ENCODE results near the gene PTPRM. TPM values are rescaled to one million over a fixed set of nuclear protein-coding genes. Genes with fewer than 3 reads are reported as not detected.

Gene PTPRM
- total RNA-seq, 1 experiment from 2014 or later: 45.6 TPM

DNA sequence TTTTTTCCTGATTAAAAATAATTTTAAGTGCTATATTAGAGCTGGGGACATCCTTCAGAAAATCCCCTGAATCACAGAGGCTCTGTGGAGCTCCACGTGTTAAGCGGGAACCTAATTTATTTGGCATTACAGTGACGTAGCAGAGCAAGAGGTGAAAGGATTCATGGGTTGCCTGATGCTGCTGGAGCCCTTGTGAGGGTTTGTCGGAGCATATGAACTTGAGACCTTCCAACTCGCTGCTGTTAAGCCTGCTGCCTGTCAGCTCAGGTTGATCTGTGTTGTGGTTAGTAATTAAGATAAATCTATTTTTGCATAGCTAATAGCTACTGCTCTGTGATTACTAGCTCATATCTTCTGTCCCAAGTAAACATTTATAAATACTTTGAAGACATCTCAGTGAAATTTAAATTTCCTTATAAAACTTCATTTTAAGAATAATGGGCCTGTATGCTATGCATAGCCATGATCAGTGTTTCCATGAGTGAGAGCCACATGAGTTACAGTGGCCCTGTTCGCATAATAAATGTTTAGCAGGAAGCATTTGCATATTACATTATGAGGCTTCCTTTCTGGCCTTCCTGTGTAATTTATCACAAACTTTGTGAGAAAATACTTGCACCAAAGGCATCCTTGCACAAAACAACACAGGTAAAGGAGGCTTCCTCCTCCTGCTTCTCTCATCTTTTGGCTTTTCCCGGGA, 438.9 kb downstream of the PTPRM start:
- no peak overlapping the region for H3K27ac ChIP-seq (ENCODE audit: low read length)
- H3K79me2 ChIP-seq (ENCODE audit: low read length): no peaks in the 10 kb centered on the region
- H2AFZ ChIP-seq (ENCODE audit: low read length): no peak overlapping the region
- TF ChIP-seq, protein P1, sequence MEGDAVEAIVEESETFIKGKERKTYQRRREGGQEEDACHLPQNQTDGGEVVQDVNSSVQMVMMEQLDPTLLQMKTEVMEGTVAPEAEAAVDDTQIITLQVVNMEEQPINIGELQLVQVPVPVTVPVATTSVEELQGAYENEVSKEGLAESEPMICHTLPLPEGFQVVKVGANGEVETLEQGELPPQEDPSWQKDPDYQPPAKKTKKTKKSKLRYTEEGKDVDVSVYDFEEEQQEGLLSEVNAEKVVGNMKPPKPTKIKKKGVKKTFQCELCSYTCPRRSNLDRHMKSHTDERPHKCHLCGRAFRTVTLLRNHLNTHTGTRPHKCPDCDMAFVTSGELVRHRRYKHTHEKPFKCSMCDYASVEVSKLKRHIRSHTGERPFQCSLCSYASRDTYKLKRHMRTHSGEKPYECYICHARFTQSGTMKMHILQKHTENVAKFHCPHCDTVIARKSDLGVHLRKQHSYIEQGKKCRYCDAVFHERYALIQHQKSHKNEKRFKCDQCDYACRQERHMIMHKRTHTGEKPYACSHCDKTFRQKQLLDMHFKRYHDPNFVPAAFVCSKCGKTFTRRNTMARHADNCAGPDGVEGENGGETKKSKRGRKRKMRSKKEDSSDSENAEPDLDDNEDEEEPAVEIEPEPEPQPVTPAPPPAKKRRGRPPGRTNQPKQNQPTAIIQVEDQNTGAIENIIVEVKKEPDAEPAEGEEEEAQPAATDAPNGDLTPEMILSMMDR (conservative IDR thresholded peaks at IDR 0.05; ENCODE audit: low read depth, low read length): no peak
- TF ChIP-seq EZH2phosphoT487 (IDR thresholded peaks at IDR 0.05; ENCODE audit: borderline replicate concordance, low read length): no peak
- no peak for TF ChIP-seq EZH2 (IDR thresholded peaks at IDR 0.05; ENCODE audit: low read length, unreplicated experiment)
- no peak for ATAC-seq
- DNase-seq: no peak
- no peaks in the 10 kb centered on the region for H3K27me3 ChIP-seq (ENCODE audit: low read length)
- H3K4me3 ChIP-seq (ENCODE audit: low read length): no peak overlapping the region
- POLR2A ChIA-PET (ENCODE audit: unreplicated experiment): no interaction called here
- no peaks in the 10 kb centered on the region for H3F3A ChIP-seq (ENCODE audit: low read length, unreplicated experiment)
- no peaks in the 10 kb centered on the region for H3K36me3 ChIP-seq (ENCODE audit: low read depth, low read length)
- BruUV-seq (replicated peaks): no TSS peak
- H3K9me3 ChIP-seq (ENCODE audit: low read length): no peaks in the 10 kb centered on the region
- CTCF ChIA-PET: no interaction called here
- H3K9ac ChIP-seq (ENCODE audit: low read length): no peak overlapping the region
- no peaks in the 10 kb centered on the region for H3K9me2 ChIP-seq (replicated peaks; ENCODE audit: low read length)
- intact Hi-C loops (cut with micrococcal nuclease): no loop called here
- no peaks in the 10 kb centered on the region for H3K4me1 ChIP-seq (ENCODE audit: insufficient read depth, low read length)
- no peak overlapping the region for H3K4me2 ChIP-seq (ENCODE audit: low read length)
- no peaks in the 10 kb centered on the region for H4K20me1 ChIP-seq (ENCODE audit: low read length)

DNA sequence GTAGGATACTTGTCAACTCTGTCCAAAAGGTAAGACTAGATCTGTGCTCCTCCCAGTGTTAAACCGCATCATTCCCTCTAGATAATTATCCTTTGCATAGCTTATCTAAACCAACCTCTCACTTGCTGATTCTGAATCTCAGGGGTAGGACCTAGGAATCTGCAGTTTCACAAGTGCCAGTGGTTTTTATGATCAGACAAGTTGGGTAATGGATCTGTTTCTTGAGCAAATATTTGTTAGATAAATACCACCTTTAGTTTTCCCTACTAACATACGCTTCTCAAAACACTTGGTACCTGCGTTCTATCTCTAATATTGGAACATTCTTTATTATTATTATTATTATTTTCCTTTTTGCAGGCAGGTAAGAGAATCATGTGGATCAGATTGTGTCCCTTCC, 439.9 kb downstream of the PTPRM start:
- no peak for ATAC-seq
- CTCF ChIA-PET: no interaction called here
- Histone ChIP-seq H2AFZ (ENCODE audit: low read length) (no peak overlapping the region), H3K4me3 (ENCODE audit: low read length) (no peak overlapping the region), H3F3A (ENCODE audit: low read length, unreplicated experiment) (no peaks in the 10 kb centered on the region), H3K4me1 (ENCODE audit: insufficient read depth, low read length) (0 out of 2 replicates have a peak, but pooled peaks cover 3% of the 10 kb centered on the region), H4K20me1 (ENCODE audit: low read length) (no peaks in the 10 kb centered on the region), H3K27ac (ENCODE audit: low read length) (no peak overlapping the region), H3K27me3 (ENCODE audit: low read length) (no peaks in the 10 kb centered on the region), H3K9me2 (replicated peaks; ENCODE audit: low read length) (no peaks in the 10 kb centered on the region), H3K9ac (ENCODE audit: low read length) (no peak overlapping the region), H3K79me2 (ENCODE audit: low read length) (no peaks in the 10 kb centered on the region), H3K36me3 (ENCODE audit: low read depth, low read length) (no peaks in the 10 kb centered on the region), H3K9me3 (ENCODE audit: low read length) (no peaks in the 10 kb centered on the region), H3K4me2 (ENCODE audit: low read length) (no peak overlapping the region)
- no peak for DNase-seq
- intact Hi-C loops (cut with micrococcal nuclease): no loop called here
- TF ChIP-seq EZH2 (IDR thresholded peaks at IDR 0.05; ENCODE audit: low read length, unreplicated experiment): no peak
- TF ChIP-seq, protein P1 (conservative IDR thresholded peaks at IDR 0.05; ENCODE audit: low read depth, low read length): no peak
- TF ChIP-seq EZH2phosphoT487 (IDR thresholded peaks at IDR 0.05; ENCODE audit: borderline replicate concordance, low read length): no peak
- no TSS peak for BruUV-seq (replicated peaks)
- POLR2A ChIA-PET (ENCODE audit: unreplicated experiment): no interaction called here

DNA sequence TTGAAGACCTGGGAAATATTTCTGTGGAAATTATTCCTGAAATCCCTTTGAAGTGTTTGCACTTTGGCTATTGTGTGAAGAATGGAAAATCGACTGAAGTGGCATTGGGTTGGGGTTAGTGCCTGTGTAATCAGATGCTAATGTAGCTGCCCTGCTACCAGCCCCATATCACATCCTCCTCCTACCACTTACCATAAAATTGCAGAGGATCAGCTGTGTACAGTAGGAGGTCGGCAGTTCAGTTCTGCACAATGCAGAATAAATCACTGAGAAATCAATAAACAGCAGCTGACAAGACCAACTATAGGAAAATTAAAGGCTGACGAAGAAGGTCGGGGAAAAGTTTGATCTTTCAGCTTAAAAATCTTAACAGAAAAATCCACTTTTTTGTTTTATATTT, 440.9 kb downstream of the PTPRM start:
- TF ChIP-seq EZH2phosphoT487 (IDR thresholded peaks at IDR 0.05; ENCODE audit: borderline replicate concordance, low read length) (no peak), EZH2 (IDR thresholded peaks at IDR 0.05; ENCODE audit: low read length, unreplicated experiment) (no peak)
- TF ChIP-seq, protein P1 (conservative IDR thresholded peaks at IDR 0.05; ENCODE audit: low read depth, low read length): no peak
- CTCF ChIA-PET: no interaction called here
- intact Hi-C loops (cut with micrococcal nuclease): no loop called here
- no peaks in the 10 kb centered on the region for H3F3A ChIP-seq (ENCODE audit: low read length, unreplicated experiment)
- BruUV-seq (replicated peaks): no TSS peak
- no peaks in the 10 kb centered on the region for H3K27me3 ChIP-seq (ENCODE audit: low read length)
- H3K9me3 ChIP-seq (ENCODE audit: low read length): no peaks in the 10 kb centered on the region
- H3K9me2 ChIP-seq (replicated peaks; ENCODE audit: low read length): no peaks in the 10 kb centered on the region
- POLR2A ChIA-PET (ENCODE audit: unreplicated experiment): no interaction called here
- H3K4me2 ChIP-seq (ENCODE audit: low read length): no peak overlapping the region
- H3K9ac ChIP-seq (ENCODE audit: low read length): no peak overlapping the region
- no peak overlapping the region for H3K27ac ChIP-seq (ENCODE audit: low read length)
- H3K79me2 ChIP-seq (ENCODE audit: low read length): no peaks in the 10 kb centered on the region
- DNase-seq: no peak
- no peak overlapping the region for H2AFZ ChIP-seq (ENCODE audit: low read length)
- no peaks in the 10 kb centered on the region for H4K20me1 ChIP-seq (ENCODE audit: low read length)
- H3K4me1 ChIP-seq (ENCODE audit: insufficient read depth, low read length): 0 out of 2 replicates have a peak, but pooled peaks cover 3% of the 10 kb centered on the region
- H3K36me3 ChIP-seq (ENCODE audit: low read depth, low read length): no peaks in the 10 kb centered on the region
- no peak for ATAC-seq
- H3K4me3 ChIP-seq (ENCODE audit: low read length): no peak overlapping the region
